NOMO-1 treated with DMSO at 0.1 percent for 48 hours (cell line): ENCODE results near the gene C1orf35.

ENCODE experiments used
- DNase-seq: peaks from one replicate; lab custom pipeline; 2025; ENCODE audit not compliant: unreplicated experiment; lab: John Stamatoyannopoulos, UW

C1orf35 gene

GRCh38 chr1:228095161-228095560 lies 8.0 kb downstream of the C1orf35 start:
- no peak for DNase-seq

- DNase-seq: no peak
Observed at GRCh38 chr1:228094432-228095016, 8.6 kb downstream of the C1orf35 start.

GRCh38 chr1:228093050-228093906 lies 9.8 kb downstream of the C1orf35 start:
- no peak for DNase-seq

- DNase-seq: no peak
Observed at GRCh38 chr1:228092342-228093049, 10.6 kb downstream of the C1orf35 start.

GRCh38 chr1:228091084-228091483 lies 12.0 kb downstream of the C1orf35 start:
- DNase-seq: no peak

- DNase-seq: no peak
Observed at GRCh38 chr1:228090613-228091081, 12.5 kb downstream of the C1orf35 start.

GRCh38 chr1:228089519-228090380 lies 13.4 kb downstream of the C1orf35 start:
- DNase-seq: peak; percentile 75

GRCh38 chr1:228088586-228089498 lies 14.3 kb downstream of the C1orf35 start:
- peak; percentile 74 for DNase-seq

GRCh38 chr1:228087771-228088251 lies 15.3 kb downstream of the C1orf35 start:
- no peak for DNase-seq

GRCh38 chr1:228085287-228085951 lies 17.7 kb downstream of the C1orf35 start:
- no peak for DNase-seq

GRCh38 chr1:228084797-228085196 lies 18.3 kb downstream of the C1orf35 start:
- no peak for DNase-seq

GRCh38 chr1:228084325-228084724 lies 18.8 kb downstream of the C1orf35 start:
- peak; percentile 71 for DNase-seq

GRCh38 chr1:228083871-228084278 lies 19.2 kb downstream of the C1orf35 start:
- DNase-seq: no peak

- peak; percentile 27 for DNase-seq
Observed at GRCh38 chr1:228082918-228083870, 19.9 kb downstream of the C1orf35 start.

GRCh38 chr1:228082214-228082917 lies 20.8 kb downstream of the C1orf35 start, which contains the start of gene ARF1:
TSS of gene ARF1 (plus strand) at chr1:228082708. CDS start at chr1:228097115, 14,407 bp downstream.
- peak; percentile 87 for DNase-seq

- DNase-seq: no peak
Observed at GRCh38 chr1:228081578-228082213, 21.4 kb downstream of the C1orf35 start.

GRCh38 chr1:228081144-228081543 lies 22.0 kb downstream of the C1orf35 start:
- DNase-seq: no peak
